ENCODE measurements around the gene RHOT1. TPM values are rescaled to one million over a fixed set of nuclear protein-coding genes. Genes with fewer than 3 reads are reported as not detected.

The RHOT1 gene
- total RNA-seq, 1 experiment from 2014 or later: 24.4 TPM

GRCh38 chr17:32159586-32160438 lies 17.5 kb downstream of the RHOT1 start:
- H3K79me1 ChIP-seq (ENCODE audit: insufficient read depth, low read depth, low read length, poor library complexity, severe bottlenecking): no peaks in the 10 kb centered on the region
- H2AFZ ChIP-seq (ENCODE audit: low read length): no peak overlapping the region
- H3K23me2 ChIP-seq (ENCODE audit: insufficient read length, low read depth, low read length, poor library complexity, severe bottlenecking): no peaks in the 10 kb centered on the region
- Mint-ChIP-seq H3K36me3 (ENCODE audit: insufficient read depth in 1 of 3, low read depth in 3 of 3) (peaks cover 28 to 40% (median 37%) of the 10 kb centered on the region in 3 experiments), H3K27ac (peak overlapping the region in 2 of 3 experiments; percentile 86 to 90; a peak in 4 of 7 replicates), H3K27me3 (ENCODE audit: low read depth) (no peaks in the 10 kb centered on the region), H3K4me1 (peaks cover 0 to 6% of the 10 kb centered on the region in 2 experiments; a peak in 2 of 4 replicates), H3K9me3 (peaks cover 1 to 12% of the 10 kb centered on the region in 2 experiments; a peak in 4 of 5 replicates), H3K4me3 (no peak overlapping the region)
- H3T11ph ChIP-seq (ENCODE audit: low read length): no peak overlapping the region
- DNase-seq: no peak
- H3K27me3 ChIP-seq (ENCODE audit: insufficient read depth, low read length): no peaks in the 10 kb centered on the region
- no peaks in the 10 kb centered on the region for H4K20me1 ChIP-seq (ENCODE audit: control insufficient read depth, insufficient read depth, insufficient read length)
- no peak overlapping the region for H2BK20ac ChIP-seq (ENCODE audit: low read depth, low read length, poor library complexity, severe bottlenecking)
- H3K9me3 ChIP-seq (ENCODE audit: control insufficient read depth, low read depth, low read length): no peaks in the 10 kb centered on the region
- H3K23ac ChIP-seq (ENCODE audit: insufficient read length, low read depth, low read length): no peak overlapping the region
- H2BK15ac ChIP-seq (ENCODE audit: low read depth, low read length): no peak overlapping the region
- H3K4me1 ChIP-seq (ENCODE audit: insufficient read depth, low read length): no peaks in the 10 kb centered on the region
- no peak overlapping the region for H2AK5ac ChIP-seq (ENCODE audit: insufficient read length, low read length)
- no peak overlapping the region for H3K27ac ChIP-seq (ENCODE audit: insufficient read length, low read depth, low read length)
- no peak overlapping the region for H3K4me2 ChIP-seq (ENCODE audit: insufficient read depth, insufficient read length, low read length)
- no peak overlapping the region for H2BK5ac ChIP-seq (ENCODE audit: insufficient read length, low read length)
- no peak overlapping the region for H3K9ac ChIP-seq (ENCODE audit: extremely low read depth, insufficient read length, low read length)
- H3K4ac ChIP-seq (ENCODE audit: low read depth, low read length): no peak overlapping the region
- H3K79me2 ChIP-seq (ENCODE audit: insufficient read depth, low read length): no peaks in the 10 kb centered on the region
- H4K91ac ChIP-seq (ENCODE audit: insufficient read length, low read depth, low read length): no peak overlapping the region
- no peak overlapping the region; the same call in 1 of the 2 replicates for H3K14ac ChIP-seq (ENCODE audit: insufficient read depth, low read length)
- H2BK12ac ChIP-seq (ENCODE audit: insufficient read length, low read depth, low read length): no peak overlapping the region
- no CpG with 5 or more reads among the region's 18 CpGs for WGBS (ENCODE audit: extremely low coverage, insufficient read length, low lambda C conversion rate)
- no peak overlapping the region for H4K8ac ChIP-seq (replicated peaks; ENCODE audit: insufficient read length, low read depth, low read length)
- no peak overlapping the region for H3K18ac ChIP-seq (ENCODE audit: insufficient read length, low read depth, low read length)
- H4K5ac ChIP-seq (ENCODE audit: insufficient read length, low read depth, low read length): no peak overlapping the region
- H2BK120ac ChIP-seq (ENCODE audit: low read depth, low read length, poor library complexity, severe bottlenecking): no peak overlapping the region
- no peak for TF ChIP-seq CTCF (conservative IDR thresholded peaks at IDR 0.05)
- H3K56ac ChIP-seq (ENCODE audit: insufficient read length, low read depth, low read length): no peak overlapping the region

Measured in H9 (cell line).